Astrocyte (in vitro differentiated cells and primary cell): ENCODE data around the gene ARMC7. TPM values are rescaled to one million over a fixed set of nuclear protein-coding genes. Genes with fewer than 3 reads are reported as not detected.

Experiments used
- DNase-seq: peaks from one replicate; pipeline ENCODE4 v3.0.0-alpha.2; 2010; ENCODE audit warnings: low read depth
- FAIRE-seq: peaks from 2 replicates; lab custom pipeline; 2011; peaks lifted over from hg19 to GRCh38; lab: Jason Lieb, UNC
- H2AFZ ChIP-seq: 2 replicates; pipeline ENCODE4 v1.6.0; 2012; ENCODE audit warnings: low read depth, low read length, inconsistent platforms
- H3K27ac ChIP-seq: 2 replicates; pipeline ENCODE4 v1.5.1; 2011; ENCODE audit warnings: low read depth, low read length, inconsistent platforms
- H3K27me3 ChIP-seq: 2 replicates; pipeline ENCODE4 v1.6.0; 2011; ENCODE audit warnings: low read length, inconsistent platforms; ENCODE audit not compliant: insufficient read depth
- H3K36me3 ChIP-seq: 2 replicates; pipeline ENCODE4 v1.5.1; 2011; ENCODE audit warnings: low read length, inconsistent platforms; ENCODE audit not compliant: insufficient read depth
- H3K4me1 ChIP-seq: 2 replicates; pipeline ENCODE4 v1.5.1; 2011; ENCODE audit warnings: low read length, inconsistent platforms; ENCODE audit not compliant: insufficient read depth
- H3K4me2 ChIP-seq: 2 replicates; pipeline ENCODE4 v1.6.0; 2012; ENCODE audit warnings: low read length, inconsistent platforms
- H3K4me3 ChIP-seq: 2 replicates; pipeline ENCODE4 v1.5.1; 2011; ENCODE audit warnings: low read depth, mild to moderate bottlenecking, low read length, inconsistent platforms; ENCODE audit not compliant: insufficient read depth
- H3K79me2 ChIP-seq: 2 replicates; pipeline ENCODE4 v1.6.0; 2012; ENCODE audit warnings: mild to moderate bottlenecking, low read length, inconsistent platforms; ENCODE audit not compliant: insufficient read depth
- H3K9ac ChIP-seq: 2 replicates; pipeline ENCODE4 v1.6.0; 2012; ENCODE audit warnings: mild to moderate bottlenecking, low read length, inconsistent platforms
- H3K9me3 ChIP-seq: 2 replicates; pipeline ENCODE4 v1.5.1; 2012; ENCODE audit warnings: low read depth, mild to moderate bottlenecking, low read length, inconsistent platforms; ENCODE audit not compliant: insufficient read depth
- H4K20me1 ChIP-seq: 2 replicates; pipeline ENCODE4 v1.6.0; 2012; ENCODE audit warnings: low read length, inconsistent platforms; ENCODE audit not compliant: insufficient read depth
- H3K27ac Mint-ChIP-seq: one replicate; pipeline ENCODE4 v1.8.0; 2021; ENCODE audit warnings: mild to moderate bottlenecking, mixed read lengths; ENCODE audit not compliant: unreplicated experiment
- H3K27me3 Mint-ChIP-seq: one replicate; pipeline ENCODE4 v1.8.0; 2021; ENCODE audit warnings: low read depth, mixed read lengths; ENCODE audit not compliant: unreplicated experiment
- H3K36me3 Mint-ChIP-seq: one replicate; pipeline ENCODE4 v1.8.0; 2021; ENCODE audit warnings: low read depth, mixed read lengths; ENCODE audit not compliant: unreplicated experiment
- H3K4me1 Mint-ChIP-seq: one replicate; pipeline ENCODE4 v1.8.0; 2021; ENCODE audit warnings: low read depth, mixed read lengths; ENCODE audit not compliant: unreplicated experiment
- H3K4me3 Mint-ChIP-seq: one replicate; pipeline ENCODE4 v1.8.0; 2021; ENCODE audit warnings: mild to moderate bottlenecking, moderate library complexity, mixed read lengths; ENCODE audit not compliant: unreplicated experiment
- H3K9me3 Mint-ChIP-seq: one replicate; pipeline ENCODE4 v1.8.0; 2021; ENCODE audit warnings: mild to moderate bottlenecking, mixed read lengths; ENCODE audit not compliant: unreplicated experiment
- CTCF ChIP-seq: IDR thresholded peaks from 2 replicates; pipeline ENCODE4 v1.5.1; 2011; ENCODE audit warnings: low read depth, mild to moderate bottlenecking, inconsistent platforms, low read length, moderate library complexity; ENCODE audit not compliant: insufficient read depth
- EZH2 ChIP-seq: IDR thresholded peaks from 2 replicates; pipeline ENCODE4 v1.6.1; 2012; ENCODE audit warnings: mild to moderate bottlenecking, low read length, inconsistent platforms; ENCODE audit not compliant: insufficient read depth
- total RNA-seq: library from RNA; stranded (reverse); gene quantifications from 2 replicates; pipeline ENCODE4 v1.2.1, GENCODE V29; 2021

The ARMC7 gene
- total RNA-seq, 1 donor from 2014 or later = 11.9 TPM

GRCh38 chr17:75081611-75082540 lies 27.9 kb upstream of the ARMC7 start:
- TF ChIP-seq CTCF (no peak), EZH2 (no peak)
- H3K36me3 ChIP-seq = no peaks in the 10 kb centered on the region
- no peak overlapping the region for H2AFZ ChIP-seq
- FAIRE-seq = no peak
- no peaks in the 10 kb centered on the region for H3K9me3 ChIP-seq
- peaks cover 31% of the 10 kb centered on the region for H3K4me1 Mint-ChIP-seq
- no peak overlapping the region for H3K27ac Mint-ChIP-seq
- H3K27me3 Mint-ChIP-seq = peaks cover 3% of the 10 kb centered on the region
- H3K9ac ChIP-seq = no peak overlapping the region
- no peaks in the 10 kb centered on the region for H4K20me1 ChIP-seq
- peaks cover 2% of the 10 kb centered on the region for H3K27me3 ChIP-seq
- H3K4me1 ChIP-seq = peaks cover 28% of the 10 kb centered on the region
- no peak overlapping the region for H3K27ac ChIP-seq
- no peak for DNase-seq
- H3K9me3 Mint-ChIP-seq = no peaks in the 10 kb centered on the region
- H3K36me3 Mint-ChIP-seq = peaks cover 2% of the 10 kb centered on the region
- H3K4me3 Mint-ChIP-seq = no peak overlapping the region
- no peaks in the 10 kb centered on the region for H3K79me2 ChIP-seq
- no peak overlapping the region for H3K4me3 ChIP-seq
- H3K4me2 ChIP-seq = no peak overlapping the region

- no peak overlapping the region for H3K27ac ChIP-seq
- no peak overlapping the region for H3K4me2 ChIP-seq
- H3K9me3 Mint-ChIP-seq = no peaks in the 10 kb centered on the region
- peaks cover 29% of the 10 kb centered on the region for H3K4me1 ChIP-seq
- no peak overlapping the region for H3K4me3 ChIP-seq
- no peak overlapping the region for H3K9ac ChIP-seq
- peaks cover 2% of the 10 kb centered on the region for H3K27me3 ChIP-seq
- H3K36me3 Mint-ChIP-seq = peaks cover 2% of the 10 kb centered on the region
- H4K20me1 ChIP-seq = no peaks in the 10 kb centered on the region
- no peak overlapping the region for H3K4me3 Mint-ChIP-seq
- FAIRE-seq (no peak), DNase-seq (no peak)
- H3K9me3 ChIP-seq = no peaks in the 10 kb centered on the region
- peaks cover 3% of the 10 kb centered on the region for H3K27me3 Mint-ChIP-seq
- no peaks in the 10 kb centered on the region for H3K36me3 ChIP-seq
- H3K27ac Mint-ChIP-seq = no peak overlapping the region
- no peak overlapping the region for H2AFZ ChIP-seq
- peaks cover 35% of the 10 kb centered on the region for H3K4me1 Mint-ChIP-seq
- no peak for TF ChIP-seq EZH2
- no peak for TF ChIP-seq CTCF
- H3K79me2 ChIP-seq = no peaks in the 10 kb centered on the region
Measured at GRCh38 chr17:75082683-75083082, 27.1 kb upstream of the ARMC7 start.
